Muscle of leg (tissue), 11 donors: ENCODE measurements around the gene GPR87. TPM values are rescaled to one million over a fixed set of nuclear protein-coding genes. Genes with fewer than 3 reads are reported as not detected.

ENCODE experiments used
- DNase-seq: peaks from one replicate; pipeline ENCODE4 v3.0.0; 2013
- H3K27ac ChIP-seq: one replicate; pipeline ENCODE4 v1.5.1; 2013; ENCODE audit warnings: mild to moderate bottlenecking, low read length, control low read depth
- H3K27me3 ChIP-seq: one replicate; pipeline ENCODE4 v1.6.1; 2013; ENCODE audit warnings: low read length; ENCODE audit not compliant: control insufficient read depth, insufficient read depth
- H3K36me3 ChIP-seq: one replicate; pipeline ENCODE4 v1.6.1; 2013; ENCODE audit warnings: low read length; ENCODE audit not compliant: control insufficient read depth, insufficient read depth
- H3K4me1 ChIP-seq: one replicate; pipeline ENCODE4 v1.6.1; 2013; ENCODE audit warnings: low read length; ENCODE audit not compliant: control insufficient read depth, insufficient read depth
- H3K4me3 ChIP-seq: one replicate; pipeline ENCODE4 v1.5.1; 2013; ENCODE audit warnings: low read length, control low read depth
- H3K9me3 ChIP-seq: replicated peaks from 2 replicates; pipeline ENCODE4 v1.6.1; 2013; ENCODE audit warnings: low read depth, low read length; ENCODE audit not compliant: control insufficient read depth
- WGBS: methylation state at CpG from one replicate; pipeline ENCODE4 v1.1.5; 2013; ENCODE audit warnings: missing lambda C conversion rate; ENCODE audit not compliant: insufficient coverage; 5-methylcytosine and 5-hydroxymethylcytosine counted together
- polyA plus RNA-seq, 8 donors: library from polyadenylated mRNA; unstranded; fragments of 120-200 nt; gene quantifications; one replicate each; pipeline versions ENCODE4 v1.2.1 to v1.2.3, GENCODE V29; 2013; ENCODE audit warnings: inconsistent platforms in 1 of 8, low replicate concordance in 1 of 8; ENCODE audit not compliant: insufficient read length in 8 of 8, insufficient read depth in 1 of 8
- total RNA-seq: library from RNA; stranded (reverse); fragments of 120-200 nt; gene quantifications from one replicate; pipeline ENCODE4 v1.2.4, GENCODE V29; 2013

Gene GPR87
- total and polyA plus RNA-seq, 9 donors = 0.16 to 1.9 TPM; not detected in 7

- WGBS = no CpG with 5 or more reads among the region's 3 CpGs
- no peak overlapping the region for H3K4me3 ChIP-seq
- no peaks in the 10 kb centered on the region for H3K27me3 ChIP-seq
- no peak overlapping the region for H3K27ac ChIP-seq
- no peaks in the 10 kb centered on the region for H3K4me1 ChIP-seq
- no peaks in the 10 kb centered on the region for H3K9me3 ChIP-seq
- H3K36me3 ChIP-seq = no peaks in the 10 kb centered on the region
- DNase-seq = peak; percentile 61
Measured at GRCh38 chr3:151290673-151291072, 25.9 kb downstream of the GPR87 start.

- H3K36me3 ChIP-seq = no peaks in the 10 kb centered on the region
- H3K27me3 ChIP-seq = no peaks in the 10 kb centered on the region
- H3K27ac ChIP-seq = no peak overlapping the region
- no peak overlapping the region for H3K4me3 ChIP-seq
- no peak for DNase-seq
- no CpG with 5 or more reads among the region's 3 CpGs for WGBS
- no peaks in the 10 kb centered on the region for H3K4me1 ChIP-seq
- no peaks in the 10 kb centered on the region for H3K9me3 ChIP-seq
Measured at GRCh38 chr3:151289445-151289844, 27.2 kb downstream of the GPR87 start.

- DNase-seq = no peak
- no peak overlapping the region for H3K4me3 ChIP-seq
- no CpG with 5 or more reads among the region's 1 CpG for WGBS
- H3K4me1 ChIP-seq = no peaks in the 10 kb centered on the region
- no peaks in the 10 kb centered on the region for H3K36me3 ChIP-seq
- H3K27ac ChIP-seq = no peak overlapping the region
- H3K27me3 ChIP-seq = no peaks in the 10 kb centered on the region
- H3K9me3 ChIP-seq = no peaks in the 10 kb centered on the region
Measured at GRCh38 chr3:151285940-151286339, 30.7 kb downstream of the GPR87 start.

- Histone ChIP-seq H3K9me3 (no peaks in the 10 kb centered on the region), H3K27ac (no peak overlapping the region), H3K36me3 (no peaks in the 10 kb centered on the region), H3K27me3 (no peaks in the 10 kb centered on the region), H3K4me3 (no peak overlapping the region), H3K4me1 (no peaks in the 10 kb centered on the region)
- peak; percentile 42 for DNase-seq
- WGBS = 53% methylated on average over 2 of the region's 5 CpGs
Measured at GRCh38 chr3:151283907-151284461, 32.6 kb downstream of the GPR87 start.

- Histone ChIP-seq H3K4me3 (no peak overlapping the region), H3K4me1 (no peaks in the 10 kb centered on the region), H3K9me3 (no peaks in the 10 kb centered on the region), H3K27me3 (no peaks in the 10 kb centered on the region), H3K36me3 (no peaks in the 10 kb centered on the region), H3K27ac (no peak overlapping the region)
- no peak for DNase-seq
- WGBS = no CpG with 5 or more reads among the region's 4 CpGs
Measured at GRCh38 chr3:151283387-151283786, 33.2 kb downstream of the GPR87 start.

GRCh38 chr3:151282921-151283320 lies 33.7 kb downstream of the GPR87 start:
- no peaks in the 10 kb centered on the region for H3K9me3 ChIP-seq
- H3K27me3 ChIP-seq = no peaks in the 10 kb centered on the region
- no peaks in the 10 kb centered on the region for H3K4me1 ChIP-seq
- H3K4me3 ChIP-seq = no peak overlapping the region
- H3K27ac ChIP-seq = no peak overlapping the region
- no CpG with 5 or more reads among the region's 1 CpG for WGBS
- peak; percentile 83 for DNase-seq
- no peaks in the 10 kb centered on the region for H3K36me3 ChIP-seq

- Histone ChIP-seq H3K4me3 (no peak overlapping the region), H3K4me1 (no peaks in the 10 kb centered on the region), H3K36me3 (no peaks in the 10 kb centered on the region), H3K27me3 (no peaks in the 10 kb centered on the region), H3K9me3 (no peaks in the 10 kb centered on the region), H3K27ac (peak overlapping the region; percentile 76)
- 29% methylated on average over 3 of the region's 9 CpGs for WGBS
- peak; percentile 94 for DNase-seq
Measured at GRCh38 chr3:151281671-151282324, 34.8 kb downstream of the GPR87 start.

- Histone ChIP-seq H3K27ac (no peak within 1 kb of the TSS), H3K4me1 (no peaks in the 10 kb centered on the region), H3K4me3 (no peak within 1 kb of the TSS), H3K9me3 (no peaks in the 10 kb centered on the region), H3K27me3 (no peaks in the 10 kb centered on the region), H3K36me3 (no peaks in the 10 kb centered on the region)
- DNase-seq = peak; percentile 48
- WGBS = 100% methylated on average over 1 of the region's 4 CpGs
Measured at GRCh38 chr3:151278230-151278629, 38.4 kb downstream of the GPR87 start, which contains the start of gene P2RY14. Gene P2RY14 (minus strand): TSS chr3:151278542. CDS start chr3:151214316, 64,226 bp downstream.

- Histone ChIP-seq H3K36me3 (no peaks in the 10 kb centered on the region), H3K27me3 (no peaks in the 10 kb centered on the region), H3K9me3 (no peaks in the 10 kb centered on the region), H3K4me1 (no peaks in the 10 kb centered on the region), H3K4me3 (no peak overlapping the region), H3K27ac (no peak overlapping the region)
- 86% methylated on average over 1 of the region's 6 CpGs for WGBS
- DNase-seq = no peak
Measured at GRCh38 chr3:151276687-151277042, 40.0 kb downstream of the GPR87 start.

GRCh38 chr3:151276038-151276686 lies 40.5 kb downstream of the GPR87 start:
- 88% methylated on average over 1 of the region's 2 CpGs for WGBS
- no peak overlapping the region for H3K27ac ChIP-seq
- H3K27me3 ChIP-seq = no peaks in the 10 kb centered on the region
- no peaks in the 10 kb centered on the region for H3K4me1 ChIP-seq
- no peaks in the 10 kb centered on the region for H3K9me3 ChIP-seq
- H3K36me3 ChIP-seq = no peaks in the 10 kb centered on the region
- DNase-seq = no peak
- H3K4me3 ChIP-seq = no peak overlapping the region
